Activated T-cell treated with anti-CD3 and anti-CD28 coated beads, Interleukin-2, amount 50 U/mL, for 4 hours (primary cell): ENCODE measurements around the gene GALNT17. TPM values are rescaled to one million over a fixed set of nuclear protein-coding genes. Genes with fewer than 3 reads are reported as not detected.
"Not testable (repeated sequence)": the region's sequence is repeated elsewhere in the genome, so short reads cannot be mapped to it uniquely, and the experiment has no call there.

Source experiments
- ATAC-seq, 2 donors: fragments of 200-7000 bp; cut with Tn5 transposase; one replicate each; pipeline ENCODE4 v1.10.0; 2021
- DNase-seq: peaks from one replicate; pipeline ENCODE4 v3.0.0-alpha.2; 2020
- H3K27me3 Mint-ChIP-seq: one replicate; pipeline ENCODE4 v1.8.0; 2021; ENCODE audit warnings: low read depth, mixed read lengths
- H3K36me3 Mint-ChIP-seq: one replicate; pipeline ENCODE4 v1.8.0; 2022; ENCODE audit warnings: mixed read lengths; ENCODE audit not compliant: insufficient read depth
- H3K4me1 Mint-ChIP-seq: one replicate; pipeline ENCODE4 v1.8.0; 2021; ENCODE audit warnings: low read depth, mixed read lengths
- H3K4me3 Mint-ChIP-seq: one replicate; pipeline ENCODE4 v1.8.0; 2021; ENCODE audit warnings: mild to moderate bottlenecking, moderate library complexity, mixed read lengths
- H3K9me3 Mint-ChIP-seq: one replicate; pipeline ENCODE4 v1.8.0; 2021; ENCODE audit warnings: mixed read lengths
- total RNA-seq, 3 donors: library from RNA; stranded (reverse); gene quantifications; one replicate each; pipeline ENCODE4 v1.2.1, GENCODE V29; 2021

The GALNT17 gene
- total RNA-seq, 3 donors from 2014 or later = 0.30 TPM; not detected in 2

- ATAC-seq, H3K36me3 Mint-ChIP-seq, H3K4me1 Mint-ChIP-seq, H3K4me3 Mint-ChIP-seq, H3K27me3 Mint-ChIP-seq, H3K9me3 Mint-ChIP-seq, DNase-seq: not testable (repeated sequence)
These were observed 511.1 kb downstream of the GALNT17 start for GRCh38 chr7:71643031-71643430.

GRCh38 chr7:71645836-71646235 lies 513.9 kb downstream of the GALNT17 start:
- DNase-seq = no peak
- H3K36me3 Mint-ChIP-seq = no peaks in the 10 kb centered on the region
- H3K4me1 Mint-ChIP-seq = no peaks in the 10 kb centered on the region
- ATAC-seq = no peak
- no peak overlapping the region for H3K4me3 Mint-ChIP-seq
- no peaks in the 10 kb centered on the region for H3K27me3 Mint-ChIP-seq
- peaks cover 17% of the 10 kb centered on the region for H3K9me3 Mint-ChIP-seq

DNA sequence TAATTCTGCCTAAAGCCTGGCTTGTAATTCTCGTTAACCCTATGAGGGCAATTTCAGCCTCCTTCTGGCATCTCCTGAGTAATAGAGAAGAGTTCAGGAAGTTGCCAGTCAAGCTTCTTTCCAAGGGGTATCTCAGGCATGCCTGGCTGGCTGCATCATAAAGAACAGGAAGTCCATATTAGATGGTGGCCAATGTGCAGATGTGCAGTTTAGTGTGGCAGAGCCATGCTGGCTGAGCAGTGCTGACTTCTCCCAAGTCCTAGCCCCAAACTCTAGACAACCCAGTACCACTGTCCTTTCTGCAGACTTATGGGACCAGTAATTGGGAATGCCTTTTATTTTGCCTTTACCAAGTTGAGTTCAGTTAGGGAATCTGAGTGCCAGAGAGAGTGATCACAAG lies 517.9 kb downstream of the GALNT17 start:
- no peaks in the 10 kb centered on the region for H3K4me1 Mint-ChIP-seq

GRCh38 chr7:71650653-71651337 lies 518.9 kb downstream of the GALNT17 start:
- H3K9me3 Mint-ChIP-seq = peaks cover 13% of the 10 kb centered on the region
- ATAC-seq (no peak), DNase-seq (no peak)
- no peaks in the 10 kb centered on the region for H3K4me1 Mint-ChIP-seq
- H3K36me3 Mint-ChIP-seq = no peaks in the 10 kb centered on the region
- H3K4me3 Mint-ChIP-seq = no peak overlapping the region
- H3K27me3 Mint-ChIP-seq = no peaks in the 10 kb centered on the region

More for the DNA sequence above, 517.9 kb downstream of the GALNT17 start:
- no peaks in the 10 kb centered on the region for H3K36me3 Mint-ChIP-seq
- DNase-seq = no peak
- H3K27me3 Mint-ChIP-seq = no peaks in the 10 kb centered on the region
- H3K4me3 Mint-ChIP-seq = no peak overlapping the region
- no peak for ATAC-seq
- H3K9me3 Mint-ChIP-seq = peaks cover 17% of the 10 kb centered on the region

DNA sequence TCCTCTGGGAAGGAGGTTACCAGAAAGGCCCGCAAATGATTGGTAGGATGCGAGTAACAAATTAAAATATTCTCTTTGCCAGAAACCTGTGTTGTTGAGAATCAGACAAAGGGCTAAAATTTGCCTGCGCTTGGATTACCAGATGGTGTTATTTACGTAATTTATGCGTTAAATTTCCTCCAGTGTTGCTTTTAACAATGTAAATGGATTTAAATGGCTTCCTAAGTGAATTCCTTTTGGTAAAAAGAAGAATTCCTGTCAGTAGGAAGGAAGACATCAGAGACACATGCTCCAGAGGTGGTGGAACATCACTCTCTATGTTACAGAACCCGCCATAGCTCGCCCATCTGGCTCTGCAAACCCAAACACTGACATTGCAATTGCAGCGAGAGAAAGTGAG lies 520.6 kb downstream of the GALNT17 start:
- H3K4me3 Mint-ChIP-seq = no peak overlapping the region
- H3K9me3 Mint-ChIP-seq = peaks cover 13% of the 10 kb centered on the region
- H3K27me3 Mint-ChIP-seq = no peaks in the 10 kb centered on the region
- H3K4me1 Mint-ChIP-seq = no peaks in the 10 kb centered on the region
- no peak for DNase-seq
- H3K36me3 Mint-ChIP-seq = no peaks in the 10 kb centered on the region
- no peak for ATAC-seq

DNA sequence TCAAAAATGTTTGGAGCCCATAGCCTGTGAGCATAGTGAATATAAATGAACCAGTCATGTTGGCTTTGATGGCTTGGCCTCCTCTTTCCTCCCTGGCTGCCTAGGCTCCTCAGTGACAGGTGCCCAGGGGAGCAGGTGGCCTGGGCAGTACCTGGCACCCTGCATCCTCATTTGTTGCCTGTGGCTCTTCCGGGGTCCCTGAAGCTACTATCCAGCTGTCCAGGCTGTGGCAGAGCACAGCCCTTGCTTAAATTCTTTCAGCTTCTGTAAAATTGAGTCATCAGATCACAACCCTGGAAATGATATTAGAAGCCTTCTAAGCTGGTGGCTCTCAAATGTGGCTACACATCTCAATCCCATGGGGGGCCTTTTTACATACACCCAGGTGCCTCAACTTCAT lies 525.4 kb downstream of the GALNT17 start:
- no peak for DNase-seq
- ATAC-seq = no peak
- Mint-ChIP-seq H3K27me3 (no peaks in the 10 kb centered on the region), H3K4me3 (no peak overlapping the region), H3K9me3 (peaks cover 6% of the 10 kb centered on the region), H3K4me1 (no peaks in the 10 kb centered on the region), H3K36me3 (no peaks in the 10 kb centered on the region)

DNA sequence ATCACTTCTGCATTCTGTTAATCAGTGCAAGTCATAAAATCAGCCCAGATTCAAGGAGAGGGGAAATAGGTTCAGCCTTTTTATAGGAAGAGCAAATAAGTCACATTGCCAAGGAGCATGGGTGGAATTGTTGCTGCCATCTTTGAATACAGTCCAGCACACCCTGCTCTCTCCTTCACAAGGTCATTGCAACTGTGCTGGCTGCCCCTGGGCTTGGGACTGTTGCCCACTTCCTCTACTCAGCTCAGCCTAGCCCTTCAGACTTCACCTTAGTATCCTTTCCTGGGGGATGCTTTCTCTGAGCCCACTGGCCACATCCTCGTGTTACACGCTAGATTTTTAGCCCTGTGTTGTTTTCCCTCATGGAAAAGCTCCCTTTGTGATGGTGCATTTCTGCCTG lies 527.7 kb downstream of the GALNT17 start:
- H3K27me3 Mint-ChIP-seq = no peaks in the 10 kb centered on the region
- DNase-seq (no peak), ATAC-seq (no peak)
- no peaks in the 10 kb centered on the region for H3K36me3 Mint-ChIP-seq
- H3K9me3 Mint-ChIP-seq = peaks cover 6% of the 10 kb centered on the region
- H3K4me1 Mint-ChIP-seq = no peaks in the 10 kb centered on the region
- H3K4me3 Mint-ChIP-seq = no peak overlapping the region

- Mint-ChIP-seq H3K4me3 (no peak overlapping the region), H3K9me3 (peaks cover 6% of the 10 kb centered on the region), H3K36me3 (no peaks in the 10 kb centered on the region), H3K27me3 (no peaks in the 10 kb centered on the region), H3K4me1 (no peaks in the 10 kb centered on the region)
- ATAC-seq (no peak), DNase-seq (no peak)
These were observed 529.8 kb downstream of the GALNT17 start for GRCh38 chr7:71661671-71662224.

- H3K4me3 Mint-ChIP-seq = no peak overlapping the region
- peaks cover 4% of the 10 kb centered on the region for H3K9me3 Mint-ChIP-seq
- no peaks in the 10 kb centered on the region for H3K27me3 Mint-ChIP-seq
- no peaks in the 10 kb centered on the region for H3K4me1 Mint-ChIP-seq
- DNase-seq (no peak), ATAC-seq (no peak)
- H3K36me3 Mint-ChIP-seq = no peaks in the 10 kb centered on the region
These were observed 533.8 kb downstream of the GALNT17 start for GRCh38 chr7:71665716-71666115.

- DNase-seq = no peak
- Mint-ChIP-seq H3K27me3 (no peaks in the 10 kb centered on the region), H3K9me3 (peaks cover 4% of the 10 kb centered on the region), H3K4me1 (no peaks in the 10 kb centered on the region), H3K4me3 (no peak overlapping the region), H3K36me3 (no peaks in the 10 kb centered on the region)
- ATAC-seq = no peak
These were observed 536.6 kb downstream of the GALNT17 start for GRCh38 chr7:71668572-71668971.

DNA sequence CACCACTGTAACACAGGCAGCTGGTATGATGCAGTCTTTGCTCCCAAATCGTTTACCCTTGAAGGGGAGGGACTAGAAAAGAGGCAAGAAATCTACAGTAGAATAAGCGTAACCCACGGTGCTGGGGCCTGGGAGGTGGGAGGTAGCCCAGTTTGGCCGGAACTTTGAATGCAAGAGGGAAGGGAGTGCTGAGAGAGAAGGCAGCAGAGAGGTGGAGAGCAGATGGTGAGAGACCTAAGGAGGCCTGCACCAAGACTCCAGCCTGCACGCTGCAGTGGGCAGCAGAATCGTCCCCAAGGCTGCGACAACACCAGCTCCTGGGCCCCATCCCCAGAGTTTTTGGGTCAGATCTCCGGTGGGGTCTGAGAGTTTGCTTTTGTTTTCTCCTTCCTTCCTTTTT lies 547.5 kb downstream of the GALNT17 start:
- H3K36me3 Mint-ChIP-seq = no peaks in the 10 kb centered on the region
- no peaks in the 10 kb centered on the region for H3K9me3 Mint-ChIP-seq
- no peaks in the 10 kb centered on the region for H3K4me1 Mint-ChIP-seq
- no peak for ATAC-seq
- H3K27me3 Mint-ChIP-seq = peaks cover 2% of the 10 kb centered on the region
- no peak for DNase-seq
- no peak overlapping the region for H3K4me3 Mint-ChIP-seq

- H3K36me3 Mint-ChIP-seq = no peaks in the 10 kb centered on the region
- no peaks in the 10 kb centered on the region for H3K4me1 Mint-ChIP-seq
- peaks cover 2% of the 10 kb centered on the region for H3K27me3 Mint-ChIP-seq
- H3K9me3 Mint-ChIP-seq = no peaks in the 10 kb centered on the region
- no peak overlapping the region for H3K4me3 Mint-ChIP-seq
- DNase-seq = no peak
- ATAC-seq = no peak
These were observed 550.2 kb downstream of the GALNT17 start for GRCh38 chr7:71682181-71682580.

GRCh38 chr7:71682841-71683781 lies 551.2 kb downstream of the GALNT17 start:
- Mint-ChIP-seq H3K4me1 (no peaks in the 10 kb centered on the region), H3K36me3 (no peaks in the 10 kb centered on the region), H3K4me3 (no peak overlapping the region), H3K9me3 (no peaks in the 10 kb centered on the region), H3K27me3 (peaks cover 2% of the 10 kb centered on the region)
- ATAC-seq (no peak), DNase-seq (no peak)

- no peaks in the 10 kb centered on the region for H3K36me3 Mint-ChIP-seq
- ATAC-seq (no peak), DNase-seq (no peak)
- H3K27me3 Mint-ChIP-seq = peaks cover 2% of the 10 kb centered on the region
- no peaks in the 10 kb centered on the region for H3K9me3 Mint-ChIP-seq
- no peak overlapping the region for H3K4me3 Mint-ChIP-seq
- no peaks in the 10 kb centered on the region for H3K4me1 Mint-ChIP-seq
These were observed 555.3 kb downstream of the GALNT17 start for GRCh38 chr7:71687286-71687685.
